HEK293 (cell line): ENCODE measurements around the gene RELT.

ENCODE experiments used
- CTCF ChIP-seq: fragments of 450-650 bp; formaldehyde crosslinking; IDR thresholded peaks from 2 replicates; pipeline ENCODE4 v1.5.1; 2016; ENCODE audit warnings: missing biosample characterization, missing genetic modification characterization
- REST ChIP-seq: fragments of 450-650 bp; formaldehyde crosslinking; IDR thresholded peaks from 2 replicates; pipeline ENCODE4 v1.5.1; 2016; ENCODE audit warnings: missing biosample characterization, missing genetic modification characterization
- SCRT2 ChIP-seq: fragments of 450-650 bp; formaldehyde crosslinking; IDR thresholded peaks from 2 replicates; pipeline ENCODE4 v1.5.1; 2016; ENCODE audit warnings: missing biosample characterization, missing genetic modification characterization
- ZBTB8A ChIP-seq: fragments of 450-650 bp; formaldehyde crosslinking; IDR thresholded peaks from 2 replicates; pipeline ENCODE4 v1.5.1; 2016; ENCODE audit warnings: missing biosample characterization, missing genetic modification characterization
- ZNF423 ChIP-seq: fragments of 450-650 bp; formaldehyde crosslinking; IDR thresholded peaks from 2 replicates; pipeline ENCODE4 v1.5.1; 2016; ENCODE audit warnings: missing biosample characterization, missing genetic modification characterization

DNA sequence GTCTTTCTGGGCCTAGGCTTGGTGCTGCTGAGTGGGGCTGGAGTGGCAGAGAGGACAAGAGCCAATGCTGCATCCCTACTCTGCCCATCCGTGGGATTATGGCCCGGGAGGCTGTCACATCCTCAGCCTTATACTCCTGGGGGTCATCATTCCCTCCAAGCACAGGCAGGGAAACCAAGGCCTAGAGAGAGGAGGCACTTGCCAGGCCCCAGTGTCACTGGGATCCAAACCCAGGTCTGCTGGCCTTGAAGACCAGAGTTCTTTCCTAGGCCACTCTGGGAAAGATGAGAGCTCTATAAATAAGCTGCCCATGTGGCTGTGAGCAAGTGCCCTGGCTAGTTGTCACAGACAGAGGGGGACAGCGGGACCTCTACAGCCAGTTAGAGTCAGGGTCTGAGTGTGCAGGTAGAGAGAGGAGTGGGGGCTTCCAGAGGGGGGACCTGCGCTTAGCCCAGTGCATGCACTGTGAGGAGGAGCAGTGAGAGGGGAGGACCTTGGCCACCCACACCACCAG, 4.8 kb downstream of the RELT start:
- no peak for TF ChIP-seq CTCF
- no peak for TF ChIP-seq ZNF423 (tag by site-specific recombination)
- TF ChIP-seq SCRT2: no peak
- no peak for TF ChIP-seq REST (tag by site-specific recombination)
- no peak for TF ChIP-seq ZBTB8A (tag by site-specific recombination)
